Stomach (tissue), 9 donors: ENCODE results near the gene SLC38A3. TPM values are rescaled to one million over a fixed set of nuclear protein-coding genes. Genes with fewer than 3 reads are reported as not detected.

ENCODE experiments used
- DNase-seq, 2 donors: peaks; one replicate each; pipeline versions ENCODE4 v3.0.0 to v3.0.0-alpha.2; 2013 to 2019
- H3K27ac ChIP-seq, 5 donors: fragments of 200-600 bp in 4 of 5; sonication (generic) in 4 of 5; one replicate each; pipeline ENCODE4 v1.5.1; 2013 to 2019; ENCODE audit warnings: mild to moderate bottlenecking in 1 of 5, moderate library complexity in 1 of 5
- H3K27me3 ChIP-seq, 3 donors: fragments of 200-600 bp; sonication (generic); one replicate each; pipeline ENCODE4 v1.5.1; 2017 to 2019; ENCODE audit warnings: mixed run types in 1 of 3
- H3K36me3 ChIP-seq, 4 donors: fragments of 200-600 bp; sonication (generic); 1 replicate in 3 of 4; 2 replicates in 1 of 4; pipeline ENCODE4 v1.5.1; 2016 to 2019
- H3K4me1 ChIP-seq, 4 donors: fragments of 200-600 bp; sonication (generic); one replicate each; pipeline ENCODE4 v1.5.1; 2016 to 2019
- H3K4me3 ChIP-seq, 4 donors: fragments of 200-600 bp; sonication (generic) in 3 of 4; one replicate each; pipeline ENCODE4 v1.5.1; 2016 to 2019; ENCODE audit warnings: mild to moderate bottlenecking in 1 of 4
- H3K9me3 ChIP-seq, 4 donors: fragments of 200-600 bp; sonication (generic); one replicate each; pipeline ENCODE4 v1.5.1; 2016 to 2019
- EP300 ChIP-seq: sonication (generic); formaldehyde crosslinking; IDR thresholded peaks from one replicate; pipeline ENCODE4 v1.6.1; 2017; ENCODE audit warnings: antibody characterized with exemption
- POLR2A ChIP-seq, 4 donors: fragments of 450-650 bp; IDR thresholded peaks; one replicate each; pipeline ENCODE4 v1.6.1; 2016; ENCODE audit warnings: antibody characterized with exemption in 4 of 4, control low read depth in 2 of 4, mild to moderate bottlenecking in 1 of 4, moderate library complexity in 1 of 4
- POLR2AphosphoS5 ChIP-seq, 3 donors: sonication (generic); formaldehyde crosslinking; IDR thresholded peaks; one replicate each; pipeline ENCODE4 v1.6.1; 2016; ENCODE audit warnings: antibody characterized with exemption in 3 of 3
- WGBS, 5 donors: extraction: QIAGEN DNeasy Blood & Tissue Kit in 3 of 5; methylation state at CpG; one replicate each; pipeline versions ENCODE4 v1.1.5 to v1.1.7; 2013 to 2018; 5-methylcytosine and 5-hydroxymethylcytosine counted together
- intact Hi-C: fragments of 100-400 bp; cut with DNase I; formaldehyde crosslinking; loops from one replicate; pipeline ENCODE4 v1.15.1; 2023; ENCODE audit warnings: low total_unique reads
- polyA plus RNA-seq, 3 donors: library from polyadenylated mRNA; stranded (reverse); fragments of 200-250 nt; gene quantifications; one replicate each; pipeline ENCODE4 v1.2.3, GENCODE V29; 2013
- total RNA-seq, 5 donors: library from RNA; depleted of rRNA; stranded (reverse); fragments of >200 nt; gene quantifications; one replicate each; pipeline versions ENCODE4 v1.1.0 to v1.2.3, GENCODE V29; 2014 to 2016
- TF ChIP-seq, protein P1 (sequence below), 7 experiments: fragments of 450-650 bp in 4 of 7; fragments of 200-600 bp in 3 of 7; sonication (generic) in 3 of 7; IDR thresholded peaks; one replicate each; pipeline ENCODE4 v1.5.1; 2016 to 2019; ENCODE audit warnings: antibody characterized with exemption in 7 of 7, control low read depth in 2 of 7, mild to moderate bottlenecking in 1 of 7
- donor health status: healthy with polysubstance abuse.
- donor health status: Bipolar disorder and iron deficiency.
- donor health status: healthy.

Gene SLC38A3
- total and polyA plus RNA-seq, 8 donors, result 0.15 to 3.1 (median 1.0) TPM; not detected in 4

DNA sequence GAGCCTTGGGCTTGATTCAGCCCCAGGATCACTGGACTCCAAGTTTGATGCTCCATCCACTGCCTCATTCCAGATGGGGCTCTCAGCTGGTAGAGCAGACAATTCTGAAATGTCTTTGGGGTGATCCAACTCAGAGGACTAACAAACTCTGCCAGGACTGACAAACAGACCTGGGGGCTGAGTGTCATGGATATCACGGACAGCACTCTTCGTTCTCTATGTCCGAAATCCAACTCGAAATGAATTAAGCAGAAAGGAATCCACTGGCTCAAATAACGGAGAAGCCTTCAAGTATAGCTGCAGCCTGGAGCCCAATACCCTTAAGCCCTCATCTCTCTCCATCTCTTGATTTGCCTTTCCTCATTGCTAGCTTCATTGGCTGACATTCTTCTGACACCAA is 14.2 kb downstream of the SLC38A3 start:
- no peak for TF ChIP-seq EP300
- TF ChIP-seq POLR2AphosphoS5 (IDR thresholded peaks at IDR 0.05), result no peak
- TF ChIP-seq, protein P1, sequence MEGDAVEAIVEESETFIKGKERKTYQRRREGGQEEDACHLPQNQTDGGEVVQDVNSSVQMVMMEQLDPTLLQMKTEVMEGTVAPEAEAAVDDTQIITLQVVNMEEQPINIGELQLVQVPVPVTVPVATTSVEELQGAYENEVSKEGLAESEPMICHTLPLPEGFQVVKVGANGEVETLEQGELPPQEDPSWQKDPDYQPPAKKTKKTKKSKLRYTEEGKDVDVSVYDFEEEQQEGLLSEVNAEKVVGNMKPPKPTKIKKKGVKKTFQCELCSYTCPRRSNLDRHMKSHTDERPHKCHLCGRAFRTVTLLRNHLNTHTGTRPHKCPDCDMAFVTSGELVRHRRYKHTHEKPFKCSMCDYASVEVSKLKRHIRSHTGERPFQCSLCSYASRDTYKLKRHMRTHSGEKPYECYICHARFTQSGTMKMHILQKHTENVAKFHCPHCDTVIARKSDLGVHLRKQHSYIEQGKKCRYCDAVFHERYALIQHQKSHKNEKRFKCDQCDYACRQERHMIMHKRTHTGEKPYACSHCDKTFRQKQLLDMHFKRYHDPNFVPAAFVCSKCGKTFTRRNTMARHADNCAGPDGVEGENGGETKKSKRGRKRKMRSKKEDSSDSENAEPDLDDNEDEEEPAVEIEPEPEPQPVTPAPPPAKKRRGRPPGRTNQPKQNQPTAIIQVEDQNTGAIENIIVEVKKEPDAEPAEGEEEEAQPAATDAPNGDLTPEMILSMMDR (IDR thresholded peaks at IDR 0.05), result no peak
- TF ChIP-seq POLR2A (IDR thresholded peaks at IDR 0.05), result no peak
- Histone ChIP-seq H3K4me3 (no peak overlapping the region), H3K4me1 (no peaks in the 10 kb centered on the region), H3K27ac (no peak overlapping the region), H3K27me3 (no peaks in the 10 kb centered on the region), H3K9me3 (no peaks in the 10 kb centered on the region), H3K36me3 (no peaks in the 10 kb centered on the region)
- intact Hi-C loops, result no loop called here
- no peak for DNase-seq
- WGBS, 5 donors, result 84 to 96% (median 91%) methylated on average over 5 of the region's 5 CpGs

DNA sequence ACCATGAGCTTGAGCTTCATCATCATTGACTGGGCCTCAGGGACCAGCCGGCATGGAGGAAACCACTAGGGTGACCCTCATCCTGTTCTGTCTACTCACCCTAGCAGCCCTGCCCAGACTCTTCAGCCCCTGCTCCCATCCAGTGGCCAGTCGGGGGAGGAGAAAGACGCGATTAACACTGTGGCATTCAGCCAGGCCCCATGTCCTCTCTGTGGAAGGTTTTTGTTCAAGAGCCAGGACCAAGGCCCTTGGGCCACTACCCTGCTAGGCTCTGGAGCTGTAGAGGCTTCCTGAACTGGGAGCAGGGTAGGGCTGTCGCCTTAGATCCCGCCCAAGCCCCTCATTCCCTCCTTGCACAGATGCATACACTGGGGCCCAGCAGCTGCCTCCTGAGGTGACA is 15.0 kb downstream of the SLC38A3 start:
- Histone ChIP-seq H3K27me3 (no peaks in the 10 kb centered on the region), H3K9me3 (no peaks in the 10 kb centered on the region), H3K4me1 (no peaks in the 10 kb centered on the region), H3K27ac (no peak overlapping the region), H3K4me3 (no peak overlapping the region), H3K36me3 (no peaks in the 10 kb centered on the region)
- intact Hi-C loops, result loop anchor here (10.0 kb wide), 1 partner anchor 55 kb away; the partner anchor contains the start of gene LSMEM2
- 30 to 70% (median 48%) methylated on average over 2 to 6 of the region's 6 CpGs for WGBS, 5 donors
- TF ChIP-seq EP300 (no peak), POLR2A (IDR thresholded peaks at IDR 0.05) (no peak), POLR2AphosphoS5 (IDR thresholded peaks at IDR 0.05) (no peak)
- TF ChIP-seq, protein P1 (IDR thresholded peaks at IDR 0.05), result no peak
- DNase-seq, result no peak

- Histone ChIP-seq H3K27me3 (no peaks in the 10 kb centered on the region), H3K4me1 (peaks cover 0 to 5% (median 3%) of the 10 kb centered on the region in 4 donors), H3K9me3 (no peaks in the 10 kb centered on the region), H3K4me3 (no peak overlapping the region), H3K36me3 (no peaks in the 10 kb centered on the region), H3K27ac (no peak overlapping the region)
- intact Hi-C loops, result loop anchor here (10.0 kb wide), 1 partner anchor 54 kb away; the partner anchor contains the start of gene LSMEM2
- WGBS, 5 donors, result 65 to 100% (median 75%) methylated on average over 1 to 4 of the region's 4 CpGs
- no peak for TF ChIP-seq EP300
- TF ChIP-seq POLR2A (IDR thresholded peaks at IDR 0.05), result no peak
- TF ChIP-seq, protein P1 (IDR thresholded peaks at IDR 0.05), result no peak
- no peak for TF ChIP-seq POLR2AphosphoS5 (IDR thresholded peaks at IDR 0.05)
- DNase-seq, result no peak
These were observed 16.0 kb downstream of the SLC38A3 start for GRCh38 chr3:50221051-50221410.

DNA sequence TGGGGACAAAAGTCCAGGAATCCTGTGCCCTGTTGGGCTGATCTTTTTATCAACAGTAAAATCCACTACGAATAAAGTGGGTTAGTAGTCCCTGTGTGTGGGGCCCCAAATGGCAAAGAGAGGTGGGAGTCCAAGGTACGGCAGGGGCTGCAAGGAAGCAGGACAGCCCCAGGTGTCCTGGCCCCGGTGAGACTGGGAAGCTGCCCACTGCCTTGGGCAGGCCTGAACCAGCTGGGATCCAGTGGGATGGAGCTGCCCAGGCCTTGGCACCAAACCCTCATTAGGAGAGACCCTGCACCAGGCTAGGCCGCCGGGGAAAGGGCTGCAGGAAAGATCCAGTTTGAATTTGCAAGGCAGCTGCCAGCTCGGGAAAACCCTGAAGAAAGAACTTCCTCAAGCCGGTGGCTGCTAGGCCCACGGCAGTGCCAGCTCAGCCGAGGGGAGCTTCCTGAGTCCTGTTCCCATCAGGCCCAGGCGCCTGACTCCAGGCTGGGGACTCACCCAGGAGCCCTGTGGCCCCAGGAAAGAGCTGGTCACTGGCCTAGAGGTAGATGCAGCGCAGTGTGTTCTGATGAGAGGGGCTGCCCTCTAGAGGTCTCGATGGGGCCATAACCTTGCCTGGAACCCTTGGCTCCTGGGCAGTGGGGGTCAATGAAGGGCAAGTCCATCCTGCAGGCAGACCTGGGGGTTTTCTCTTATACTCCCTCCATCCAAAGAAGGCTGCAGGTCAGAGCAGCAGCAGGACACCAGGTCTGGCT is 16.5 kb downstream of the SLC38A3 start:
- Histone ChIP-seq H3K4me1 (peaks cover 5 to 10% (median 9%) of the 10 kb centered on the region in 4 donors), H3K36me3 (no peaks in the 10 kb centered on the region), H3K4me3 (no peak overlapping the region), H3K27ac (no peak overlapping the region), H3K27me3 (no peaks in the 10 kb centered on the region), H3K9me3 (no peaks in the 10 kb centered on the region)
- DNase-seq, result no peak
- no peak for TF ChIP-seq EP300
- TF ChIP-seq, protein P1 (IDR thresholded peaks at IDR 0.05), result no peak
- 54 to 67% (median 65%) methylated on average over 6 to 12 of the region's 12 CpGs for WGBS, 5 donors
- intact Hi-C loops, result loop anchor here (10.0 kb wide), 1 partner anchor 53 kb away; the partner anchor contains the start of gene LSMEM2
